AG09309 (cell line): ENCODE results near the gene DCUN1D3.
A peak's percentile ranks its signal among the peaks of the same experiment; 100 is the strongest.
"Not testable (repeated sequence)": the region's sequence is repeated elsewhere in the genome, so short reads cannot be mapped to it uniquely, and the experiment has no call there.

Experiments used
- DNase-seq: peaks from one replicate; pipeline ENCODE4 v3.0.0-alpha.2; 2010; ENCODE audit warnings: low read depth
- H3K4me3 ChIP-seq: 2 replicates; pipeline ENCODE4 v1.5.1; 2011; ENCODE audit warnings: mild to moderate bottlenecking, low read depth, low read length, moderate library complexity; ENCODE audit not compliant: control insufficient read depth
- CTCF ChIP-seq: IDR thresholded peaks from 2 replicates; pipeline ENCODE4 v1.5.1; 2011; ENCODE audit warnings: mild to moderate bottlenecking, low read depth, low read length, inconsistent platforms; ENCODE audit not compliant: insufficient read depth, control insufficient read depth; ENCODE audit errors: missing control alignments

DCUN1D3 gene

GRCh38 chr16:20930365-20930690, 30.2 kb upstream of the DCUN1D3 start:
- TF ChIP-seq CTCF = no peak
- DNase-seq = no peak
- no peak overlapping the region for H3K4me3 ChIP-seq

- DNase-seq, H3K4me3 ChIP-seq: not testable (repeated sequence)
Measured at GRCh38 chr16:20929676-20930364, 29.7 kb upstream of the DCUN1D3 start.

GRCh38 chr16:20928774-20929411, 28.7 kb upstream of the DCUN1D3 start:
- TF ChIP-seq CTCF = no peak
- peak; percentile 17 for DNase-seq
- H3K4me3 ChIP-seq = no peak overlapping the region

- H3K4me3 ChIP-seq = no peak overlapping the region
- no peak for DNase-seq
- no peak for TF ChIP-seq CTCF
Measured at GRCh38 chr16:20925751-20926150, 25.6 kb upstream of the DCUN1D3 start.

- TF ChIP-seq CTCF = no peak
- no peak for DNase-seq
- no peak overlapping the region for H3K4me3 ChIP-seq
Measured at GRCh38 chr16:20923876-20924275, 23.7 kb upstream of the DCUN1D3 start.

GRCh38 chr16:20920799-20921198, 20.6 kb upstream of the DCUN1D3 start:
- H3K4me3 ChIP-seq = no peak overlapping the region
- no peak for TF ChIP-seq CTCF
- no peak for DNase-seq

- no peak for TF ChIP-seq CTCF
- DNase-seq = no peak
- no peak overlapping the region for H3K4me3 ChIP-seq
Measured at GRCh38 chr16:20920091-20920490, 19.9 kb upstream of the DCUN1D3 start.
